CD4-positive, alpha-beta T cell treated with Interferon gamma for 1 hour (primary cell): ENCODE results near the gene ITIH2.
"Not testable (repeated sequence)": the region's sequence is repeated elsewhere in the genome, so short reads cannot be mapped to it uniquely, and the experiment has no call there.

Experiments used
- DNase-seq: peaks from one replicate; pipeline ENCODE4 v3.0.0-alpha.2; 2020

The ITIH2 gene

DNA sequence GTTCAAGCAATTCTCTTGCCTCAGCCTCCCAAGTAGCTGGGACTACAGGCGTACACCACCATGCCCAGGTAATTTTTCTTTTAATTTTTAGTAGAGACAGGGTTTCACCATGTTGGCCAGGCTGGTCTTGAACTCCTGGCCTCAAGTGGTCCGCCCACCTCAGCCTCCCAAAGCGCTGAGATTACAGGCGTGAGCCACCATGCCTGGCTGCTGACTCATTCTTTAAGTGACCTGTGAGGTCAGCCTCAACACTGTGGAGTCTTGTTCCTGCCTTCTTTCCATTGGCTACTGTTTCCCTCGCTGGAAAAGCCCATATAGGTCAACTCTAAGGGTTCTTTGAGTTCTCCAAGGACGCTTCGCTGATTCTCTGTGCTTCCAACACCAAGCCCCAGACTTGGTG lies 45.5 kb downstream of the ITIH2 start:
- DNase-seq = not testable (repeated sequence)

DNA sequence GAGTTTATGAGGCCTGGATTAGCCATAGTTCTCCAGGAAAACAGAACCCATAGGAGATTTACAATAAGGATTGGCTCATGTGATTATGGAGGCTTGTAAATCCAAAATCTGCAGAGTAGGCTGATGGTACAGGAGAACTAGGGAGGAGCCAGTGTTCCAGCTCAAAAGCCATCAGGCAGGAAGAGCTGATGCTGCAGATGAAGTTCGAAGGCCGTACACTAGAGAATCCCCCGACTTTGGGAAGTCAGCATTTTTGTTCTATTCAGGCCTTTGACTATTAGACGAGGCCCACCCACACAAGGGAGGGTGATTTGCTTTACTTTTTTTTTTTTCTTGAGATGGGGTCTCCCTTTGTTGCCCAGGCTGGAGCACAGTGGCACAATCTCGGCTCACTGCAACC lies 47.1 kb downstream of the ITIH2 start:
- DNase-seq = no peak

DNA sequence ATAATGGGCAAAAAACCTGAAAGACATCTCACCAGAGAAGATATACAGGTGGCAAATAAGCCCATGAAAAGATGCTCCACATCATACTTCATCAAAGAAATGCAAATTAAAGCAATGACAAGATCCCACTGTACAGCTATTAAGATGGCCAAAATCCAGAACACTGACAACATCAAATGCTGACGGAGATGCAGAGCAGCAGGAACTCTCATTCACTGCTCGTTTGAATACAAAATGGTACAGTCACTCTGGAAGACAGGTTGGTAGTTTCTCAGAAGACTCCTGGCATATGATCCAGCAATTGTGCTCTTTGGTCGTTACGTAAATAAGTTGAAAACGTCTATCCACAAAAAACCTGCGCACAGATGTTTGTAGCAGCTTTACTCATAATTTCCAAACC lies 49.1 kb downstream of the ITIH2 start:
- DNase-seq = no peak

DNA sequence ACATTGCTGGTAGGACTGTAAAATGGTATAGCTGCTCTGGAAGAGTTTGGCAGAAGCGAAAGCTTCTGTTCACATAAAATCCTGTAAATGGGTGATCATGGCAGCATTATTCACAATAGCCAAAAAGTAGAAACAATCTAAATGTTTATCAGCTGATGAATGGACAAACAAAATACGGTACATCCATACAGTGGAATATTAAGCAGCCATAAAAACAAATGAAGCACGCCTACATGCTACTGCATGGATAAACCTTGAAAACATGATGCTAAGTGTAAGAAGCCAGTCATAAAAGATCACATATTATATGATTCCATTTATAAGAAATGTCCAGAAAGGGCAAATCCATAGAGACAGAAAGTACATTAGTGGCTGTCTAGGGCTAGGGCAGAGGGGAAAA lies 52.0 kb downstream of the ITIH2 start:
- no peak for DNase-seq

DNA sequence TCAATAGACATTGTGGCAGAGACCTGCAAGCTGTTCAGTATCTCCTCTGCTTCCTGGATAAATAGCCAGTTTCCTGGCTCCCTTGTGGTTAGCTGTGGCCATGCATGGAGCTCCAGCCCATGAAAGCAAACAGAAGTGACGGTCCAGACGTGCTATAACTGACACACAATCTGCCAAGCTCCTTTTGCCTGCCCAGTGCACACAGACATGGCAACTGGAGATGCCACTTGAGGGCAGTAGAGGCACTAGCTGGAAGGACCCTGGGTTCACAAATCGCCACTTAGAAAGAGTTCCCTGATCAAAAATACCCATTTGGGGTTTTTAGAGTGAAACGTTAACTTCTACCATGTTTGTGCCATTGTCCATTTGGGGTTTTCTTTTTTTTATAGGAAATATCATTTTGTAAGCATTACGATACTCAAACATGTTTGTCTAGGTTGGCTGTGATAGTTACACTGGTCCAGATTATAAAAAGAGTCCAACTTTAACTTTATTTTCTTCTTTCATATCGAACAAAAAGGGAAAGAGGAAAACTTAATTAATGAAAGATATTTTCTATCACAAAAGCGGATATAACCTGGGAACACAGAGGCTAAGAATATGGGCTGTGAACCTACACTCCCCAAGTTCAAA lies 53.4 kb downstream of the ITIH2 start:
- no peak for DNase-seq

DNA sequence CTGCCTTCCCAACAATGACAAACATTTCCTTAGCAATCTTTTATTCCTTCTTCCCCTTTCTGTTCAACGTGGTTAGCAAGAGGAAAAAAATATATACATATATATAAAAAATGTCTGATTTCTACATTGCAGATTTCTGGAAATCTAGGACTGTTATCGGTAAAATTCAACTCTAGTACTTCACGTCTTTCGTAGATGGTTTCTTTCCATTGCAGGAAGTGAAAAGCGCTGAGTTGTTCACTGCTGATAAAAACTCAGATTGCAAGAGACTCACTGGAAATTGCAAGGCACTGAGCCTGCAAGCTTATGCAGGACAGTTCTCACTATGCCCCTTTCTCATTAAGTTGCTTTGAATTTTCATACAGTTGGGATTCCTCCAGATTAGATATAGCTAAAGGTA lies 60.8 kb downstream of the ITIH2 start:
- no peak for DNase-seq

DNA sequence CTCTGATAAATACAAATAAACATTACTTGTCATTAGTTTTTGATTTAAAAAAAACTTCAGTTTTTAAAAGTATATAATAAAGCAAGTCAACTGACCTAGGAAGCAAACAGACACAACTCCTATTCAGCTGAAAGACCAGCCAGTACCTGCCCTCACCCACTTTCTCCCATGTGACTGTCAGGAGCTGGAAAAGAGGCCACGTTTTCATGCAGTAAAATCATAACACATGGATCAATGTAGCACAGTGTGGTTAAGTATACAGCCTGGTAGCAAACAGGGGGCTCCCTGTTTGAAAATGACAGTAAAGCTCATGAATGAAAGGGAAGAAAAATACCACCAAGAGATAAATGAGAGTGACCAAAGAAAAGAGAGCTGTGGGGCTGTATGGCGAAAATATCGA lies 63.1 kb downstream of the ITIH2 start:
- no peak for DNase-seq

DNA sequence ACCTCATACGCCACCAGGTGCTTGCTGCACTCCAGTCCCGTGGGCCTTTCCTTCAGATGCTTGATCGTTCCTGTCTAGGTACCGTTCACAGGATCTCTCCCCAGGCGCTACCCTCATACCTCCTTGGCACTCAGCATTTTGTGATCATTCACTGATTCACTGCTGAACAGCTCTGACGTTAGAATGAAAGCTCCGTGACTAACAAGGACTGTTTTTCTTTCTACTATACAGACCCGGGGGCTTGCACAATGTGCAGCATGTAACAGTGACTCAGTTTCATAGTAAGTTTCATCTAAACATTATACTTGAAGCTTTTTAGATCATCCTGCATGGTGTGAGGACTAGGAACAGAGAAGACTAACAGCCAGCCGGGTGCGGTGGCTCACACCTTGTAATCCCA lies 64.1 kb downstream of the ITIH2 start:
- no peak for DNase-seq

DNA sequence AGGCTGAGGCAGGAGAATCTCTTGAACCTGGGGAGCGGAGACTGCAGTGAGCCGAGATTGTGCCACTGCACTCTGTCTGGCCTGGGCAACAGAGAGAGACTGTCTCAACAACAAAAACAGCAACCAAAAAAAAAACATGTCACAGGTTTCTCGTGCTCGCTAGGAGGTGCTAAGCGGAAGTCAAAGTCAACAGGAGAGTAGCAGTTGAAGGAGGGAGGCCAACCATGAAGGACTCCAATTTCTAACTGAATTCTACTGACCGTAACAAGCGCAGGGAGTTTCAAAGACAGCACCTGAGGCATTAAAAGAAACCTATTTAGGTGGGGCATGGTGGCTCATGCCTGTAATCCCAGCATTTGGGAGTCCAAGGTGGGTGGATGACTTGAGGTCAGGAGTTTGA lies 65.3 kb downstream of the ITIH2 start:
- DNase-seq = no peak

DNA sequence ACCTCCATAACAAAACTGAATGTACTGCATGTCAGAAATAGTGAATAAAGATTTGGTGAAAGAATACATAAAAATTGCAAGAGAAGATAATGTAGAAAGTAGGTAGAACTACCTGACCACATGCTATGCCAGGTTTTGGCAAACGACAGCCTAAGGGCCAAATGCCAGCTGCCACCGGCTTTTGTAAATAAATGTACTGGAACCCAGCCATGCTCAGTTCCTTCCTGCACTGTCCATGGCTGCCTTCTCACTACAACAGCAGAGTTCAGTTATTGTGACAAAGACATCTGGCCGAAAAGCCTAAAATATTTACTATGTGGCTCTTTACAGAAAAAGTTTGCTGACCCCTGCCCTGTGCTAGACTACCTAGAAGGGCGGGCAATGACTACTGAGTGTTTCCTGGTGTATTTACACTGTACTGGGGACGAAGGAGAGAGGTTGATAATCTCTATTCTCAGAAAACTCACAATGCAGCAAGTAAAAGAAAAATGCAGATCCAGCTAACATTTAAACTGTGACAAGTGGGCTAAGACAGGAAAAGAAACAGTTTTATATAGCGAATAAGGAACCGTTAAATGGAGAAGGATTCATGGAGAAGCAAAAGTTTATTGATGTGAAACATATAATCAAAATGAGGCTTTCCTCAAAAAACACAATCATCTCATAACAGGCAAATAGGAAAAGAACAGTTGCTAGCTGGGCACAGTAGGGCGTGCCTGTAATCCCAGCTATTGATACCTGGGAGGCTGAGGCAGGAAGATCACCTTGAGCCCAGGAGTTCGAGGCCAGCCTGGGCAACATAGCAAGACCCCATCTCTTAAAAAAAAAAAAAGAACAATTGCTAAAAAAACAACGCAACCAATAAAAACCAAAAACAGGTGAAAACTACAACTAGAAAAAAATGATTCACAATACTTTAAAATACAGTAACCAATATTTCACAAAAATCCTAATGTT lies 71.0 kb downstream of the ITIH2 start:
- no peak for DNase-seq

DNA sequence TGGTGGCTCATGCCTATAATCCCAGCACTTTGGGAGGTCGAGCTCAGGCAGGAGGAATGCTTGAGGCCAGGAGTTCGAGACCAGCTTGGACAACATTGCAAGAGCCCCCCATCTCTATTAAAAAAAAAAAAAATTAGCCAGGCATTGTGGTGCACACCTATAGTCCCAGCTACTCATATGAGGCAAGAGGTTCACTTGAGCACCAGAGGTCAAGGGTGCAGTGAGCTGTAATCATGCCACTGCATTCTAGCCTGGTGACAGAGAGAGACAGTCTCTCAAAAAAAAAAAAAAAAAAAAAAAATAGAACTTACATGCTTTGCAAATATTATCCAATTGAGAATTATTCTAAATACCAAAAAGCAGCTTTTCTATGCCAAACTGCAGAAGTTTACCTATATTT lies 73.7 kb downstream of the ITIH2 start:
- DNase-seq = no peak

DNA sequence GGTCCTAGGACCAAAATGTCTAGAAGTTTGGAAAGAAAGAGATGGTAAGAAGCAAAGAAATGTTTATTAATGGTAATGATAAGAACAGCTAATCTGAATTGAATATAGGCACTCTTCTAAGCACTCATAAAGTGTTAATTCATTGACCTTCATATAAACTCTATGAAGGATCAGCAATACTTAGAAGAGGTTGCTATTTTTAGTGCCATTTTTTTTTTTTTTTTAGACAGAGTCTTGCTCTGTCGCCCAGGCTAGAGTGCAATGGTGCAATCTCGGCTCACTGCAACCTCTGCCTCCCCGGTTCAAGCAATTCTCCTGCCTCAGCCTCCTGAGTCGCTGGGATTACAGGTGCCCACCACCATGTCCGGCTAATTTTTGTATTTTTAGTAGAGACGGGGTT lies 79.1 kb downstream of the ITIH2 start:
- not testable (repeated sequence) for DNase-seq

DNA sequence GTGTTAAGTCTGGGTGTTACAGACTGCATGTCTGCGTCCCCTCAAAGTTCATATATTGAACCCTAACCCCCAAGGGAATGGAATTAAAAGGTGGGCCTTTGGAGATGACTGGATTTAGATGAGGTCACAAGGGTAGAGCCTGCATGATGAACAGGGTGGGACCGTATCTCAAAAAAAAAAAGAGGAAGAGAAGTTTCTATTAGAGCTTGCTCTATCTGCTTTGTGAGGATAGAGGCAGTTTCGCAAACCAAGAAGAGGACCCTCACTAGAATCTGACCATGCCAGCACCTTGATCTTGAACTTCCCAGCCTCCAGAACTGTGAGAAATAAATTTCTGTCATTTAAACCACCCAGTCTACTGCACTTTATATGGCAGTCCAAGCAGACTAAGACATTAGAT lies 83.3 kb downstream of the ITIH2 start:
- DNase-seq = no peak

DNA sequence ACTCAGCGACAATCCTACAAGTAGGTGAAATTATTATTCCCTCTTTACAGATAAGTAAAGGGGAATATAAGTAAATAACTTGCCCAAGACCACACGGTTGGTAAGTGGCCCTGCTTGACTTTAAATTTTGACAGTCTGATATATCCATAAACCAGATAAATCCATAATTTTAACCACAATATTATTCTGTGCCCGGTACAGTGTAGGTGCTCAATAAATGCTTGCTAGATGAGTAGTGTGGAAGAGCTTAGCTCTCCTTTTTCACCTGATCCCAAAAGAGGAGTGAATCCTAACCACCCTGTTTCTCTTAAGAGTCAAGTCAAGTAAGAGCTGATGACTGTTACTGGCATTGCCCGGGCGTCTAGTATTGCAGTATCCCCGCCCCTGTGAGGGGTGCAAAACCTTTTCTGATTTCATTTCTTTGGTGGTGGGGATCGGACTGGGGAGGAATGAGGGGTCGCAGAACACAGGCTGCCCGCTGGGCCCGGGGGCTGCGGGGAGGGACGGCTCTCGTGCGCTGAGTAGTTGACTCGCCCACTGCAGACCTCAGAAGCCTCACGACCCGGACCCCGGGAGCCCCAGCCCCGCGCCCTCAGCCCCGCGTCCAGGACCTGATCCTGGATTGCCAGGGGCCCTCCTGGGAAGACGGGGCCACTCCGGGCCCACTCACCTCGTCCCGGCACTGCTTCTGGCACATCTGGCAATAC lies 84.2 kb downstream of the ITIH2 start:
- no peak for DNase-seq

DNA sequence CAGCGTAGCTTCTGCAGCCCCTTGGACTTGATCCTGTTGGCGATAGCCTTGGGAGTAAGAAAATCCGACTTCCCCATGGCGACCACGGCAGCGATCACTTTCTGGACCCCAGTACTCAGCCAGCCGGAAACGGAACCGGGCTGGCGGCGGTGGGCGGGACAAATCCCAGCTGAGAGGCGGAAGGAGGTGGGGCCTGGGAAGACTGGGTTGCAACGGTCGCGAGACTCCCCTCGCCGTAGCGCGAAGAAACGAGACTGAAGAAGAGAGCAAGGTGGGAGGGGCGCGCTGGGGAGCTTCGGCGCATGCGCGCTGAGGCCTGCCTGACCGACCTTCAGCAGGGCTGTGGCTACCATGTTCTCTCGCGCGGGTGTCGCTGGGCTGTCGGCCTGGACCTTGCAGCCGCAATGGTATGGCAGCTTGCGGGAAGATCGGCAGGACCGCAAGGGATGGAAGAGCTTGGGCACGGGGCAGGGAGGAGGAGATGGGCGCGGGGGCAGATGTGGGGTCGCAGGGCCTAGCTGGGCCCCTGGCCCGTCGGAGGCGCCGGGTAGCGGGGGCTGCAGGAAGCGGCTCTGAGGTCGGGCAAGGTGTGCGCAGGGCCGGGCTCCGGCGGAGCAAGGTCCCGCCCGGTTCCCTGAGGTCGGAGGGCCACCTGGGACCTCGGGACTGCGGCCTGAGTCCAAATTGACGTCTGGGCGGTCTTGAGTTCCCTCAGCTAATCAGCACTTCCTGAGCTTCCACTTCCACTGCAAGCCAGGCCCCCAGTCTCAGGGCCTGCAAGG lies 84.9 kb downstream of the ITIH2 start, which contains the start of the genes ATP5F1C and KIN:
Gene ATP5F1C, plus strand, starts transcription at position 321 of the 782 bp plus-strand sequence. Its CDS starts 31 bp downstream, at position 352.
Gene KIN, minus strand, starts transcription at position 137 of the 782 bp plus-strand sequence. Its CDS starts 60 bp downstream, at position 77.
- peak; percentile 97 for DNase-seq

DNA sequence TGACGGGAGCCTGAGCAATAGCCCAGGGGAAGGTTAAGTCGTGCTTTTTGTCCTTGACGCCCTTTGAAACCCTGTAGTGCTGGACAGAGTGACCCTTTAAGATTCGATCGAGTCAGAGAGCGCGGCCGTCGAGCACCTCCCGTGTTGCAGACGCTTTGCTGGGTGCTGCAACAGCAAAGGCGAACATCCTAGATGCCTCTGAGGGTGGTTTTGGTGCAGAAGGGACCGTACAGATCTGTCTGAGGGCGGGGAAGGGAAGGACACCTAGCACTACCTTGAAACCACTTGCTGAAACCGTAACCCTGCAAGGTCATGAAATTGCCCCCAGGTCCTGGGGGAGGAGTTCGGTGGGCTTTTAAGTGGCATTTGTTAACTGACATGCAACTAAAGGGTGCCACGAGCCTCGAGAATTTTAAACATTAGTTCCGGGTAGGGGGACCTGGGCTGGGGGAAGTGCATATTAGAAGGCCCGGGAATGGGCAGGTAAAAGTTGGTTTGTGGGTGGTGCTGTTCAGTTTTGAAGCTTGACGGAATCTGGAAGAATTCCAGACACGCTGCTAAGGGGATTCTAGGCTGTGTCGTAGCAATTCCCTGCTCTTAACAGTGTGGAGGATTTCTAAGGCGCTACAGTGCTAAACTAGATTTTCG lies 85.6 kb downstream of the ITIH2 start:
- DNase-seq = no peak

DNA sequence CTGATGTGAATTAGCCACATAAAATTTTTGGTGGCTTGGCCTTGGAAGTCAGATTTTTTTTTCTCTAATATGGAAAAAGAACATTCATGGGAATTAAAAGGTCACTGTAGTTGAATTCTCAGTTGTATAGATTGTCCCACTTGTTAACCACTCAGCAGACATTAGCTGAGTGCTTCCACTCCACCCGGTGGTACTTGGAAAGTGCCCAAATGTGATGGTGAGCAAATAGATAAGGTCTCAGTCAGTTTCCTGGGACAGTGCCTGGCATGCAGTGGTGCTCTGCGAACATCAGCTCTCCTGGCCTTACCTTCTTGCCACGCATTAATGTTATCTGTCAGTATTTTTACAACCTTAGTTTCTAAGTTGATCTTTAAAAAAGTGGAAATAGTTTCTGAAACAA lies 86.3 kb downstream of the ITIH2 start:
- DNase-seq = no peak

DNA sequence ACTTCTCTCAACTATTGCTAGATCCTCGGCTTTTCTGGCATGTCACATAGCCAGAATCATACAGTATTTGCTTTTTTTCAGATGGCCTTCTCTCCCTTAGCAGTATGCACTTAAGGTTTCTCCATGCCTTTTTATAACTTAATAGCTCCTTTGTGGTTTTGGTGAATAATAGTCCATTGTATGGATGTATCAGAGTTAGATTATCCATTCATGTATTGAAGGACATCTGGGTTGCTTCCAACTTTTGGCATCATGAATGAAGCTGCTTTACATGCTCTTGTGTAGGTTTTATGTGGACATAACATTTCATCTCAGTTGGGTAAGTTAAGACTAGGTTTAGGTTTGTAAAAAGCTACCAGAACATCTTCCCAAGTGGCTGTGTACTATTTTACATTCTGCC lies 89.4 kb downstream of the ITIH2 start:
- DNase-seq = no peak

DNA sequence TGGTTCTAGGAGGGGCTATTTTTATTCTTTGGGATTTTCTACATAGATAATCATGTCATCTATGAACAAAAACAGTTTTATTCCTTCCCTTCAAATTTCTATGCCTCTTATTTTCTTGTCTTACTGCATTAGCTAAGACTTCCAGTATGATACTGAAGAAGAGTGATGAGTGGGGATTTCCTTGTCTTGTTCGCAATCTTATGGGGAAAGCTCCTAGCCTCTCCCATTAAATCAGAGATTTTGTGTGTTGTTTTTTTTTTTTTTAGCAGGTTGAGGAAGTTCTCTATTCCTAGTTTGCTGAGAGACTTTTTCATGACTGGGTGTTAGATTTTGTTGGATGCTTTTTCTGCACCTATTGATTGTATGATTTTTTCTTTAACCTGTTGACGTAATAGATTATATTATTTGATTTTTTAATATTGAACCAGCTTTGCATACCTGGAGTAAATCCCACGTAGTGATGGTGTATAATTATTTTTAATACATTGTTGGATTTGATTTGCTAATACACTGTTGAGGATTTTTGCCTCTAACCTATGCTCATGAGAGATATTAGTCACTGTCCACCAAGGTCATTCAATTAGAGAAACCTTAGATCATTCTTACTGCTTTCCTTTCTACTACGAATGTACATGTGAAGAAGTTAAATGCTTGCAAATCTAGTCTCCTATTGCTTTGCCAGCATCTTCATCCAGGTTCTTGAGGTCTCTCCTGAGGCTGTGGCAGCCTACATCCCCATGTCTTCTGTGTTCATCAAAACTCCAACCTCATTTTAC lies 91.3 kb downstream of the ITIH2 start:
- no peak for DNase-seq

DNA sequence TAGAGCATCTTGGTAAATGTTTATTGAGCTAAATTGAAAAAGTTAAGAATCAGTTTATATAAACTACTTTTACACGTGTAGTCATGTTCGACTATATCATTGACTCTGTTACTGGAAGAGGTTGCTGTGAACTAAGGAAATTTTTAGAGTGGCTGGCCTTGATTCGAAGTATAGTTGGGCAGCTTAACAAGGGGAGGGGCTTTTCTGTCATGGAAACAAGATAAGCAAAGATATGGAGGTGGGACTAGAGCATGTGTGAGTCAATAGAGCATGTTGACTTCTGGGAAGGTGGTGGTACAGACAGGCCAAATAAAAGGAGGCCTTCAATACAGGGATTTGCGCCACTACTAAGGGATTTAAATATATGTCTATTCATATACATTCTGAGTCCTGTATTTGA lies 92.5 kb downstream of the ITIH2 start:
- no peak for DNase-seq

DNA sequence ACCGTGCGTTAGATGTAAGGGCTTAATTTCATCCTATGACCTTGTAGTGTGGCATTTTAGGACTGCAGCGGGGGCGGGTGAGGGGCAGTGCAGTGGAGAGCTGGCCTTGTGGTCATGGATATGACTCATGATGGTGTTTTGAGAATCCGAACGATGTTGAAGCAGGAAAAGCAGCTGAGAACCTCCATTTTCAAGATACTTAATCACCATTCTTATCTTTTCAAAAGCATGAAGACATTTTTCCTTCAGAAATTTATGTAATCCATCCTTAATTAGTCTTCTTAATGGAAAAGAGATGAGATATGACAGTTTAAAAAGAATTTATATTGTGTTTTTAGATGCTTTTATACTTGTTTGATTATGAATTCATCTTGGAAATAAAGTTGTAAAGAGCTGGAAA lies 94.5 kb downstream of the ITIH2 start:
- DNase-seq = no peak
